Endodermal cell (in vitro differentiated cells): ENCODE measurements around the gene BMP8B. TPM values are rescaled to one million over a fixed set of nuclear protein-coding genes. Genes with fewer than 3 reads are reported as not detected.
"Not testable (repeated sequence)": the region's sequence is repeated elsewhere in the genome, so short reads cannot be mapped to it uniquely, and the experiment has no call there.

Experiments
- DNase-seq: peaks from one replicate; pipeline ENCODE4 v3.0.0-alpha.2; 2017
- H3K27ac ChIP-seq: 2 replicates; pipeline ENCODE4 v1.5.1; 2013; ENCODE audit warnings: mild to moderate bottlenecking, low read depth, low read length, moderate library complexity
- H3K27me3 ChIP-seq: 2 replicates; pipeline ENCODE4 v1.6.1; 2013; ENCODE audit warnings: mild to moderate bottlenecking, low read length, moderate library complexity; ENCODE audit not compliant: insufficient read depth, control insufficient read depth, poor library complexity, severe bottlenecking
- H3K36me3 ChIP-seq: 2 replicates; pipeline ENCODE4 v1.7.0; 2013; ENCODE audit warnings: mild to moderate bottlenecking, low read length, moderate library complexity; ENCODE audit not compliant: control insufficient read depth, insufficient read depth
- H3K4me1 ChIP-seq: one replicate; pipeline ENCODE4 v1.7.0; 2013; ENCODE audit warnings: low read length; ENCODE audit not compliant: control insufficient read depth, insufficient read depth
- H3K4me3 ChIP-seq: 2 replicates; pipeline ENCODE4 v1.5.1; 2013; ENCODE audit warnings: mild to moderate bottlenecking, low read length, moderate library complexity
- H3K9ac ChIP-seq: 2 replicates; pipeline ENCODE4 v1.6.1; 2013; ENCODE audit warnings: mild to moderate bottlenecking, low read length, moderate library complexity; ENCODE audit not compliant: poor library complexity, severe bottlenecking; ENCODE audit errors: extremely low read depth
- H3K9me3 ChIP-seq: 2 replicates; pipeline ENCODE4 v1.6.1; 2013; ENCODE audit warnings: mild to moderate bottlenecking, low read length, moderate library complexity; ENCODE audit not compliant: control insufficient read depth
- H3K27ac Mint-ChIP-seq: 2 replicates; pipeline ENCODE4 v1.8.0; 2020; ENCODE audit warnings: mixed read lengths
- H3K27me3 Mint-ChIP-seq: 2 replicates; pipeline ENCODE4 v1.8.0; 2021; ENCODE audit warnings: mild to moderate bottlenecking, mixed read lengths; ENCODE audit not compliant: insufficient read depth
- H3K36me3 Mint-ChIP-seq: 2 replicates; pipeline ENCODE4 v1.8.0; 2020; ENCODE audit warnings: low read depth, mixed read lengths
- H3K4me1 Mint-ChIP-seq: 2 replicates; pipeline ENCODE4 v1.8.0; 2020; ENCODE audit warnings: mixed read lengths
- H3K4me3 Mint-ChIP-seq: 2 replicates; pipeline ENCODE4 v1.8.0; 2020; ENCODE audit warnings: mild to moderate bottlenecking, moderate library complexity, mixed read lengths
- H3K9me3 Mint-ChIP-seq: 2 replicates; pipeline ENCODE4 v1.8.0; 2020; ENCODE audit warnings: mild to moderate bottlenecking, mixed read lengths
- WGBS, 2 experiments: methylation state at CpG; one replicate each; pipeline versions ENCODE4 v1.1.5 to v1.1.7; 2013; ENCODE audit warnings: missing lambda C conversion rate in 2 of 2, mixed read lengths in 1 of 2; ENCODE audit not compliant: insufficient coverage in 1 of 2, insufficient read length in 1 of 2; 5-methylcytosine and 5-hydroxymethylcytosine counted together
- total RNA-seq, 2 donors: library from RNA; stranded (reverse); fragmentation: NEBNext Ultra II Directional in 1 of 2; extraction: Animal tissue kit (Norgen Biotek cat#: 25700) in 1 of 2; gene quantifications; 2 replicates in 1 of 2; 3 replicates in 1 of 2; pipeline ENCODE4 v1.2.1, GENCODE V29; 2021
- TF ChIP-seq, protein P1 (sequence below): fragments of 200-600 bp; sonication (generic); conservative IDR thresholded peaks from 2 replicates; pipeline ENCODE4 v1.5.0; 2021; ENCODE audit warnings: antibody characterized with exemption, mild to moderate bottlenecking

BMP8B gene
- total RNA-seq, 2 donors from 2014 or later = 0.13 to 0.29 TPM

DNA sequence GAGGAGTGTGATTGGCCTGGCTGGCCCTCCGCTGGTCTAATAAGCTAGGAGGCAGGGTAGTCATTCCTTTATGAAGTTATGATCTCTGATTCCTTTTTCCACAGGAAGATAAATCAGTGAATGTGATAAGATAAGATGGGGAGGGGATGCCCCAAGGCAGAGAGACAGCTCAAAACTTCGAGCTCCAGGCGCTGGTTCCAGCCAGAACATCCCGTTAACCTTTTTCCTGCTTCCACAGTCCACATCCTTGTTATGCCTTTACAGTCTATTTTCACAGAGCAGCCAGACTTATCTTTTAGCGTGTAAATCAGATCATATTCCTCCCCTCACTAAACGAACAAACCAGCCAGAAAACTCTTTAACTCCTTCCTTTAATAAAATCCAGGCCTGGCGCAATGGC lies 38.5 kb upstream of the BMP8B start:
- Mint-ChIP-seq H3K36me3 (no peaks in the 10 kb centered on the region), H3K27me3 (peaks cover 4% of the 10 kb centered on the region), H3K9me3 (no peaks in the 10 kb centered on the region), H3K27ac (no peak overlapping the region), H3K4me1 (peaks cover 15% of the 10 kb centered on the region), H3K4me3 (no peak overlapping the region)
- 90 to 95% methylated on average over 6 to 7 of the region's 7 CpGs for WGBS, 2 experiments
- no peak overlapping the region for H3K27ac ChIP-seq
- no peaks in the 10 kb centered on the region for H3K27me3 ChIP-seq
- H3K9me3 ChIP-seq = no peaks in the 10 kb centered on the region
- peaks cover 4% of the 10 kb centered on the region for H3K4me1 ChIP-seq
- H3K36me3 ChIP-seq = no peaks in the 10 kb centered on the region
- H3K9ac ChIP-seq = no peak overlapping the region
- TF ChIP-seq, protein P1, sequence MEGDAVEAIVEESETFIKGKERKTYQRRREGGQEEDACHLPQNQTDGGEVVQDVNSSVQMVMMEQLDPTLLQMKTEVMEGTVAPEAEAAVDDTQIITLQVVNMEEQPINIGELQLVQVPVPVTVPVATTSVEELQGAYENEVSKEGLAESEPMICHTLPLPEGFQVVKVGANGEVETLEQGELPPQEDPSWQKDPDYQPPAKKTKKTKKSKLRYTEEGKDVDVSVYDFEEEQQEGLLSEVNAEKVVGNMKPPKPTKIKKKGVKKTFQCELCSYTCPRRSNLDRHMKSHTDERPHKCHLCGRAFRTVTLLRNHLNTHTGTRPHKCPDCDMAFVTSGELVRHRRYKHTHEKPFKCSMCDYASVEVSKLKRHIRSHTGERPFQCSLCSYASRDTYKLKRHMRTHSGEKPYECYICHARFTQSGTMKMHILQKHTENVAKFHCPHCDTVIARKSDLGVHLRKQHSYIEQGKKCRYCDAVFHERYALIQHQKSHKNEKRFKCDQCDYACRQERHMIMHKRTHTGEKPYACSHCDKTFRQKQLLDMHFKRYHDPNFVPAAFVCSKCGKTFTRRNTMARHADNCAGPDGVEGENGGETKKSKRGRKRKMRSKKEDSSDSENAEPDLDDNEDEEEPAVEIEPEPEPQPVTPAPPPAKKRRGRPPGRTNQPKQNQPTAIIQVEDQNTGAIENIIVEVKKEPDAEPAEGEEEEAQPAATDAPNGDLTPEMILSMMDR = no peak
- H3K4me3 ChIP-seq = no peak overlapping the region
- no peak for DNase-seq

DNA sequence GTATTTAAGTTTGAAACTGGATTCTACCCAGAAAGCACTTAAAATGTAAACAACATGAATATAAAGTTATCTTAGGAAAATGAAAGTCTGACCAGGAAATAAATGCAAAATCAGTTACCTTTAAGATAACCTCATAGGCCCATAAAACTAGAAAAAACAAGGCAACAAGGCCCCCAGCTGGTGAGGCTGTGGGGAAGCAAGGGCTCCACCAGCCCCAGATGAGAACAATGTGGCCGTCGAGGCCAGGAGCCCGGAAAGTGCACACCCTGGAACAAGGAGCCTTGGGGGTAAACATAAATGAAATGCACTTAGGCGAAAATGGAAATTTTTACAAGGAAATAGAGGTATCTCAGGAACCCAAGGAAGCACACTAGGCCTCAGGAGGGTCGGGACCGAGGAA lies 37.9 kb upstream of the BMP8B start:
- H3K4me1 ChIP-seq = peaks cover 4% of the 10 kb centered on the region
- 77 to 87% methylated on average over 6 of the region's 6 CpGs for WGBS, 2 experiments
- no peak for DNase-seq
- TF ChIP-seq, protein P1 = peak; percentile 43
- no peak overlapping the region for H3K9ac ChIP-seq
- H3K27ac ChIP-seq = no peak overlapping the region
- H3K27ac Mint-ChIP-seq = no peak overlapping the region
- H3K4me3 Mint-ChIP-seq = no peak overlapping the region
- H3K36me3 Mint-ChIP-seq = no peaks in the 10 kb centered on the region
- H3K4me1 Mint-ChIP-seq = peaks cover 12% of the 10 kb centered on the region
- H3K36me3 ChIP-seq = no peaks in the 10 kb centered on the region
- no peaks in the 10 kb centered on the region for H3K9me3 ChIP-seq
- H3K27me3 Mint-ChIP-seq = peaks cover 4% of the 10 kb centered on the region
- no peak overlapping the region for H3K4me3 ChIP-seq
- no peaks in the 10 kb centered on the region for H3K27me3 ChIP-seq
- no peaks in the 10 kb centered on the region for H3K9me3 Mint-ChIP-seq

DNA sequence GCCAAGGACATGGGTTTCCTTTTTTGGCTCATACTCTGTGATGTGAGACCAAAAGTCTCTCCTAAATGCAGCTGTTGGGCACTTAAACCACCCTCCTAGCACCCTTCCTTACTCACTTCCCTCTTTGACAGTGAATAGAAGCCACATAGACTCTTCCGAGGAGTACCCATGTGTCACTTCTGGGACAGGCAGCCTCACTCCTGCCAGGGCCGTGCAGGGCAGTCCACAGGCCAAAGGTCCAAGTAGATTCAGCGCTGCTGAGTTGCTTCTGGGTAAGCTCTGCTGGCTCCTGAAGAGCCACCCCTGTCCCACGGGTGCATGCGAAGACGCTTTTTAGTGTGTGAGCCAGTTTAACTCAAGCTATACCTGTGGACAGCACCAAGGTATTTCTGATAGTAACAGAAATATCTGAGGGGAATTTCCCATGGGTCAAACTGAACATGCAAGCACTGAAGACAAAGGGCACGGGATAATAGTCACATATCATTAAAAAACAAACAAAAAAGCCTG lies 36.8 kb upstream of the BMP8B start:
- TF ChIP-seq, protein P1 = no peak
- Histone ChIP-seq H3K36me3 (no peaks in the 10 kb centered on the region), H3K9me3 (no peaks in the 10 kb centered on the region), H3K27me3 (no peaks in the 10 kb centered on the region), H3K4me1 (no peaks in the 10 kb centered on the region), H3K9ac (no peak overlapping the region), H3K27ac (no peak overlapping the region), H3K4me3 (no peak overlapping the region)
- Mint-ChIP-seq H3K9me3 (no peaks in the 10 kb centered on the region), H3K4me3 (no peak overlapping the region), H3K36me3 (no peaks in the 10 kb centered on the region), H3K4me1 (peaks cover 9% of the 10 kb centered on the region), H3K27ac (no peak overlapping the region), H3K27me3 (peaks cover 8% of the 10 kb centered on the region)
- WGBS, 2 experiments = 93 to 96% methylated on average over 5 to 7 of the region's 7 CpGs
- DNase-seq = no peak

GRCh38 chr1:39823450-39823849 lies 34.8 kb upstream of the BMP8B start:
- not testable (repeated sequence) for H3K9ac ChIP-seq, H3K36me3 ChIP-seq, H3K36me3 Mint-ChIP-seq, H3K27ac Mint-ChIP-seq, H3K27me3 ChIP-seq, H3K4me1 ChIP-seq, H3K4me1 Mint-ChIP-seq, H3K9me3 ChIP-seq, H3K4me3 Mint-ChIP-seq, DNase-seq, H3K27me3 Mint-ChIP-seq, H3K4me3 ChIP-seq, H3K27ac ChIP-seq, H3K9me3 Mint-ChIP-seq
- 95 to 97% methylated on average over 3 of the region's 3 CpGs for WGBS, 2 experiments
